IPS-18a (cell line): Measurements from ENCODE around the gene CRK.

Experiments used
- H3K27ac ChIP-seq: one replicate; pipeline ENCODE4 v1.5.1; 2013; ENCODE audit warnings: low read length
- H3K27me3 ChIP-seq: one replicate; pipeline ENCODE4 v1.6.1; 2013; ENCODE audit warnings: mild to moderate bottlenecking, low read length; ENCODE audit not compliant: control insufficient read depth, insufficient read depth
- H3K36me3 ChIP-seq: one replicate; pipeline ENCODE4 v1.6.1; 2013; ENCODE audit warnings: low read depth, low read length; ENCODE audit not compliant: control insufficient read depth
- H3K4me1 ChIP-seq: one replicate; pipeline ENCODE4 v1.6.1; 2013; ENCODE audit warnings: low read depth, low read length; ENCODE audit not compliant: control insufficient read depth
- H3K4me3 ChIP-seq: one replicate; pipeline ENCODE4 v1.5.1; 2013; ENCODE audit warnings: low read length
- H3K9ac ChIP-seq: one replicate; pipeline ENCODE4 v1.6.1; 2013; ENCODE audit warnings: mild to moderate bottlenecking, low read length, moderate library complexity
- H3K9me3 ChIP-seq: one replicate; pipeline ENCODE4 v1.6.1; 2013; ENCODE audit warnings: low read depth, low read length; ENCODE audit not compliant: control insufficient read depth

The CRK gene

DNA sequence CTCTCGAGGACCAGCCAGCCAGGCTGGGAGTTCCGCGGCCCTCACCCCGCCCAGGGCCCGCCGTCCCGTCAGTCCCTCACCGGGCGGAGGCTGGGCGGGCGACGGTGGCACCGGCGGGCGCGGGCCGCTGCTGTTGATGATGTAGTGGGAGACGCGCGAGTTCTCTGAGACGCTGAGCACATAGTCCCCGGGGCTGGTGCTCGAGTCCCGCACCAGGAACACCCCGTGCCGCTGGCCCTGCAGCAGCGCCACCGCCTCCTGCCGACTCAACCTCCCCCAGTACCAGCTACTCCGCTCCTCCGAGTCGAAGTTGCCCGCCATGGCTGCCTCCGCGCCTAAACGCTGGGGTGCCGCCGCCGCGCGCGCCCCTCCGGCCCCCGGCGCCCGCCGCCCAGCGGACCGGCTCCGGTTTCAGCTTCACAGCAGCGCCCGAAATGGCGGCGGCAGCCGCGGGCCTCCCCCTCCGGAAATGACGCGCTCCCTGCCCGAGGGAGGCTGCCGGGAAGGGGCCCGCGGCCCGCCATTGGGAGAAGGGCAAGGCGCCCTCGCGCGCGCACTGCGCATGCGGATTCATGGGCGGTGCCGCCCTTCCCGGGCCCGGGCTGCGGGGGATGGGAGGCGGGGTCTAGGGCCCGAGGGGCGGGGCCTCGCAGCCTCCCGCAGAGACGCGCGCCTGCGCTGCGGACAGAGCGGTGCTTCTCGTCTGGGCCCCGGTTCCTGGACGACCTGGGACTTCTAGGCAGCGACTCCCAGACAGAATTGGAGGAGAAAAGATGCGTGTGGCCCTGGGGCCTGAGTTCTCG lies at the start of gene CRK:
TSS of gene CRK (minus strand) at position 436 of the 803 bp plus-strand sequence. CDS start at position 321, 115 bp downstream.
- Histone ChIP-seq H3K27ac (peak within 1 kb of the TSS; percentile 75), H3K9ac (peak within 1 kb of the TSS; percentile 93), H3K36me3 (peaks cover 7% of the 10 kb centered on the region), H3K9me3 (no peaks in the 10 kb centered on the region), H3K4me1 (peaks cover 8% of the 10 kb centered on the region), H3K27me3 (no peaks in the 10 kb centered on the region), H3K4me3 (peak within 1 kb of the TSS; percentile 87)

DNA sequence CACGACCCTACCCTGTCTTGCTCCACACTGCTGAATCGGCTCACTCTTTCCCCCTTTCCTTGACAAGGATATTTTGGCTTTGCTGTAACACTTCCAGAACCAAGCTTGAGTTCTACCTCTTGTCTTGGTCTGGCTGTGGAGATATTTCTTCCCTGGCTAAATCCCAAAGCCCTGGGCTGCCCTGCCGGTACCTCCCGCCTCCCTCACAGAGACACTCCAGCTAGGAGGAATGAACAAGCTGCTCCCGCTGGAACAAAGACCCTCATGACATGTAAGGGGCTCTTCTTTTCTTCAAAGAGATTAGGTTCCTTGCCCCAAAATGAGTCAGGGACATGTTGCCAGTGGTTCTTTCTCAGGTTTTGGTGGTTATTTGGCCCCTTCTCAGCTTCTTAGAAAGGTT lies 49.6 kb upstream of the CRK start:
- no peaks in the 10 kb centered on the region for H3K9me3 ChIP-seq
- H3K27ac ChIP-seq, result no peak overlapping the region
- H3K4me1 ChIP-seq, result no peaks in the 10 kb centered on the region
- H3K36me3 ChIP-seq, result no peaks in the 10 kb centered on the region
- no peak overlapping the region for H3K9ac ChIP-seq
- H3K4me3 ChIP-seq, result no peak overlapping the region
- H3K27me3 ChIP-seq, result no peaks in the 10 kb centered on the region

GRCh38 chr17:1504866-1505265 lies 48.8 kb upstream of the CRK start:
- no peaks in the 10 kb centered on the region for H3K4me1 ChIP-seq
- no peak overlapping the region for H3K27ac ChIP-seq
- H3K27me3 ChIP-seq, result no peaks in the 10 kb centered on the region
- H3K9me3 ChIP-seq, result no peaks in the 10 kb centered on the region
- no peak overlapping the region for H3K4me3 ChIP-seq
- H3K9ac ChIP-seq, result no peak overlapping the region
- H3K36me3 ChIP-seq, result no peaks in the 10 kb centered on the region

GRCh38 chr17:1503699-1504098 lies 47.7 kb upstream of the CRK start:
- H3K4me3 ChIP-seq, result no peak overlapping the region
- no peaks in the 10 kb centered on the region for H3K36me3 ChIP-seq
- no peaks in the 10 kb centered on the region for H3K9me3 ChIP-seq
- no peaks in the 10 kb centered on the region for H3K27me3 ChIP-seq
- no peaks in the 10 kb centered on the region for H3K4me1 ChIP-seq
- H3K27ac ChIP-seq, result no peak overlapping the region
- H3K9ac ChIP-seq, result no peak overlapping the region

GRCh38 chr17:1498869-1499268 lies 42.8 kb upstream of the CRK start:
- no peaks in the 10 kb centered on the region for H3K9me3 ChIP-seq
- H3K36me3 ChIP-seq, result no peaks in the 10 kb centered on the region
- H3K9ac ChIP-seq, result no peak overlapping the region
- no peaks in the 10 kb centered on the region for H3K4me1 ChIP-seq
- no peaks in the 10 kb centered on the region for H3K27me3 ChIP-seq
- H3K27ac ChIP-seq, result no peak overlapping the region
- H3K4me3 ChIP-seq, result no peak overlapping the region

DNA sequence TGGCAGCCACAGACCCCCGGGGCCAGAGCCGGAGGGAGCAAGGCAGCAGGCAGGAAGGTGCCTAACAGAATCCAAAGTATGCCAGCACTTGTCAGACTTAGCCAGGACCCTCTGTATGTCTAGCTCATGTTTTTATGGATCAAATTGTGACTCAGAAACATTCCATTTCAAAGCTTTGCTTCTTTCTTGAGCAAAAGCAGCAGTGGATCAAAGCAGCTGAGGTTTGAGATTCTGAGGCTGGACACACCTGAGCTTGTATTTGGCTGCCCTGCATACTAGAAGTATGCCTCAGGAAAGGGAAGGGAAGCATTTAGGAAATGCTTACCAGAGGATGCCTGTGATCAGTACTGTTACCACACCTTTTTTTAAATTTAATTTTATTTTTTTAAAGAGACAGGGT lies 42.2 kb upstream of the CRK start:
- no peaks in the 10 kb centered on the region for H3K9me3 ChIP-seq
- no peak overlapping the region for H3K27ac ChIP-seq
- H3K9ac ChIP-seq, result no peak overlapping the region

DNA sequence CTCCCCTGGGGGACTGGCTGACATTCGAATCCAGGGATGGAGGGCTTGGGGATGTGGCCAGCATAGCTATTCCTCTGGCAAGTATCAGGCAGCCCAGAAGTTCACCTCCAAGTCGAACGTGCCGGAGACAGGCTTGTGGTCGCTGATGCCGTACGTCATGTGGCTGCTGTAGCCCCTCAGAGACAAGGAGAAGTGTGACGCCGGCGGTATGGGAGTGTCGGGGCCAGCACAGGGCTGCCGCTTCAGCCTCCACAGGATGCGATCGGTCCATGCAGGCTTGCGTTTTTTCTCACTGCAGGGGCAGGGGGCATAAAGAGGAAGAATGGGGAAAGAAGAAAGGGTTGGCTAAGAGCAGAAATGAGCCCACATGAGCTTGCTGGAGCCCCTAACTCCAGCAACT lies 41.8 kb upstream of the CRK start:
- no peaks in the 10 kb centered on the region for H3K4me1 ChIP-seq
- H3K36me3 ChIP-seq, result no peaks in the 10 kb centered on the region
- no peak overlapping the region for H3K9ac ChIP-seq
- H3K4me3 ChIP-seq, result no peak overlapping the region
- H3K9me3 ChIP-seq, result no peaks in the 10 kb centered on the region
- no peaks in the 10 kb centered on the region for H3K27me3 ChIP-seq
- H3K27ac ChIP-seq, result no peak overlapping the region

More for the DNA sequence above, 42.2 kb upstream of the CRK start:
- Histone ChIP-seq H3K4me1 (no peaks in the 10 kb centered on the region), H3K4me3 (no peak overlapping the region), H3K36me3 (no peaks in the 10 kb centered on the region), H3K27me3 (no peaks in the 10 kb centered on the region)

- Histone ChIP-seq H3K4me3 (no peak overlapping the region), H3K9me3 (no peaks in the 10 kb centered on the region), H3K9ac (no peak overlapping the region), H3K27me3 (peaks cover 5% of the 10 kb centered on the region), H3K27ac (no peak overlapping the region), H3K36me3 (no peaks in the 10 kb centered on the region), H3K4me1 (no peaks in the 10 kb centered on the region)
Observed at GRCh38 chr17:1496869-1497268, 40.8 kb upstream of the CRK start.

DNA sequence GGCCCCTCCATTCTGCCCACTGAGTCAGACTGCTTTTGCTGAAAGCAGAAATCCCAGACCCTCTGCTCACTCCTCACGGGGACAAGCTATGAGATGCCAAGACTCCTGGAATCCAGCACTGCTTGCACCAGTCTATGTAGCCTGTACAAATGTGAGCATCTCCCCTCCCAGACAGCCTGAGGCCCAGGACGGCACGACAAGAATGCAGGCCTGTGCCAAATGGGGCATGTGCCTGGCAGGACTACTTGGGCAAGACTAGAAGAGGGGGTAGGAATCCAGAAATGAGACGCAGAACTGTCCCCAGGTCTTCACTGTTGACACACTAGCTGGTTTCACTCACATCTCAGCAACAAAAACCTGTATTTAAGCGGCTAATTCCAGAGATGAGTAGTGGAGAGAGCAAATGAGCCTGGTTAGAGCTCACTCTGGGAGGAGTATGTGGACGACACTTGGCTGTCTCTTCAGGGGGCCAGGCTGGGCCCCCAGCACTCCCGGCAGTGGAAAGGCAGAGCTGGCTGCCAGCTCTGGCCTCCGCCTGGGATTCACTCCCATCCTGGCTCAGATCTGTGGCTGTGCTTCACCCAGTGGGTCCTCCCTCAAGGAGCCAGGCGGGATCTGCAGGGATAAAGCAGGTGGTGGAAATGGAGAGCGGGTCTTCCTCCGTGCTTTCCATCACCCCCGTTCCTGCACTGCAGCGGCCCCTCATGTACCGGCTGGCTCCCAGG lies 39.4 kb upstream of the CRK start:
- H3K27me3 ChIP-seq, result peaks cover 5% of the 10 kb centered on the region
- no peak overlapping the region for H3K9ac ChIP-seq
- H3K27ac ChIP-seq, result no peak overlapping the region

GRCh38 chr17:1494736-1495253 lies 38.8 kb upstream of the CRK start:
- H3K4me1 ChIP-seq, result no peaks in the 10 kb centered on the region

More for the DNA sequence above, 39.4 kb upstream of the CRK start:
- Histone ChIP-seq H3K36me3 (no peaks in the 10 kb centered on the region), H3K4me3 (no peak overlapping the region), H3K4me1 (no peaks in the 10 kb centered on the region), H3K9me3 (no peaks in the 10 kb centered on the region)

GRCh38 chr17:1494203-1494602 lies 38.2 kb upstream of the CRK start:
- no peak overlapping the region for H3K9ac ChIP-seq
- H3K9me3 ChIP-seq, result no peaks in the 10 kb centered on the region
- H3K4me1 ChIP-seq, result no peaks in the 10 kb centered on the region
- H3K4me3 ChIP-seq, result no peak overlapping the region
- peaks cover 16% of the 10 kb centered on the region for H3K27me3 ChIP-seq
- no peaks in the 10 kb centered on the region for H3K36me3 ChIP-seq
- no peak overlapping the region for H3K27ac ChIP-seq

More at GRCh38 chr17:1494736-1495253, 38.8 kb upstream of the CRK start:
- no peak overlapping the region for H3K9ac ChIP-seq
- H3K27ac ChIP-seq, result no peak overlapping the region
- H3K27me3 ChIP-seq, result peaks cover 10% of the 10 kb centered on the region
- no peaks in the 10 kb centered on the region for H3K36me3 ChIP-seq
- no peaks in the 10 kb centered on the region for H3K9me3 ChIP-seq
- no peak overlapping the region for H3K4me3 ChIP-seq
